ENCODE results near the gene PLEKHH3. TPM values are rescaled to one million over a fixed set of nuclear protein-coding genes. Genes with fewer than 3 reads are reported as not detected.
"Not testable (repeated sequence)": the region's sequence is repeated elsewhere in the genome, so short reads cannot be mapped to it uniquely, and the experiment has no call there.

Gene PLEKHH3
- total and polyA plus RNA-seq, 10 of the 15 experiments (the other 5 are each of a cell fraction or from before 2014, with no cell fraction given), result 0.31 to 38.0 (median 11.0) TPM

DNA sequence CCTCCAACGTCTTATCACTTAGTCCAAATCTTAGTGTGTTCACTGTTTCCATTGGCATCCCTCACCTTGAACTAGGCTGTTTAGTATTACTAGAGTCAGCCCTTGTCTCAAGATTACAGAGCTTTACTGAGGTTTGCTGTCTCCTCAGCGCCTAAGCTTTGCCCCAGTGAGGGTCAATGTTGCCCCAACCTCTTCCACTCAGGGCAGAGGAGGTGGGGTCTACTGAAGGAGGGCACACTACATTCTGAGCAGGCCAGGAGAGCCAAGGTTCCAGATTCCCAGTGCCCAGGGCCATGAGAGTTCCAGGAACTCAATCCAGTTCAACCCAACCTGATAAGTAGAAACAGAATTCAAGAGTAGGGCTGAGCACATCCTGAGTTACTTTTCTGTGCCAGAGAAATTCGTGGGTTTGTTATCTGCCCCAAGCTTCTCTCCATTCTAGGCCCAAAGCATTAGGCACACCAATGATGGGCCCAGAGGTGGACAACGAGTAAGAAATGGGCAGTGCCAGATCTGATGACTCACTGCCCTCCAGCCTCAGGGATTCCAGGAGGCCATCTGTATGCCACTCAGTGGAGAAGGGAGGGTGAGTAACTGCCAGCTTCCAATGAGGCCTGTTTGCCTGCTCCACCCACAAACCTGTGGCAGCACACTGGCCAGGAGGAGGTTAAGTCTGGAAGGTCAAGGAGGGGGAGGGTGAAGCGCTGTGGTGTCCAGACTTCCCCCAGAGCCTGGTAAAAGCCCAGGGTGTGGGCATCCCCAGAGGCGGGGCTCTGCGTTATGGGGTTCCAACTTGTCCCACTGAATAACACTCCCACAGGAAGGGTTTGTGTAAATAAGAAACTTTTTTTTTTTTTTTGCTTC, 9.5 kb downstream of the PLEKHH3 start:
- Histone ChIP-seq H4K20me1 (ENCODE audit: control insufficient read depth, insufficient read depth) (no peaks in the 10 kb centered on the region), H3K4me2 (ENCODE audit: control insufficient read depth, insufficient read depth) (no peak overlapping the region), H2AFZ (ENCODE audit: control insufficient read depth, low read depth, low read length) (no peak overlapping the region), H3K4me3 (no peak overlapping the region), H3K79me2 (ENCODE audit: control insufficient read depth, insufficient read depth, low read length) (no peaks in the 10 kb centered on the region), H3K9ac (ENCODE audit: control insufficient read depth, insufficient read depth, low read length) (no peak overlapping the region), H3K27ac (ENCODE audit: control insufficient read depth, insufficient read depth) (no peak overlapping the region; the same call in 1 of the 2 replicates), H3K27me3 (replicated peaks in 1 of 2; ENCODE audit: control insufficient read depth in 2 of 2, insufficient read depth in 2 of 2, low read length in 1 of 2) (no peaks in the 10 kb centered on the region), H3K4me1 (ENCODE audit: control insufficient read depth, insufficient read depth, low read length) (peaks cover 3% of the 10 kb centered on the region; the same call in 1 of the 2 replicates), H3K36me3 (ENCODE audit: control insufficient read depth in 2 of 2, insufficient read depth in 2 of 2, low read length in 1 of 2) (peaks cover 22 to 25% of the 10 kb centered on the region in 2 experiments; a peak in 3 of 4 replicates), H3K9me3 (replicated peaks; ENCODE audit: control insufficient read depth, insufficient read depth, low read length) (no peaks in the 10 kb centered on the region)
- CTCF ChIA-PET, result interaction anchor here (0.7 kb wide), 1 partner anchor 10 kb away, joined by 3 read pairs; the partner anchor contains the start of gene PLEKHH3
- no peak for DNase-seq (ENCODE audit: low read depth, low spot score)
- TF ChIP-seq POLR2A (IDR thresholded peaks at IDR 0.05; ENCODE audit: low read depth, low read length) (peak; percentile 13; the same call in 1 of the 2 replicates), EP300 (IDR thresholded peaks at IDR 0.05; ENCODE audit: borderline replicate concordance in 1 of 2, control insufficient read depth in 1 of 2, low read depth in 2 of 2, low read length in 2 of 2) (no peak)
- SMC1A ChIA-PET (ENCODE audit: uncharacterized antibody, unreplicated experiment), result interaction anchor here (1.3 kb wide), 1 partner anchor 81 kb away, joined by 3 read pairs; no protein-coding TSS in a partner anchor
- intact Hi-C loops (cut with micrococcal nuclease; ENCODE audit: unreplicated experiment) (no loop called here), in situ Hi-C loops (cut with MboI) (no loop called here)
- RAD21 ChIA-PET (ENCODE audit: unreplicated experiment), result interaction anchor here (1.0 kb wide), 1 partner anchor 87 kb away, joined by 3 read pairs; no protein-coding TSS in a partner anchor
- BruUV-seq (replicated peaks), result no TSS peak
- no peak for ATAC-seq
- POLR2A ChIA-PET, result interaction anchor here (0.5 to 1.2 kb wide), 5 partner anchors 8 to 173 kb away, joined by 3 to 7 read pairs (median 3); partner anchors contain the start of gene TUBG2
- no peak for FAIRE-seq
- WGBS (ENCODE audit: insufficient coverage, insufficient replicate concordance, low lambda C conversion rate, missing lambda C conversion rate), result 66% methylated on average over 7 of the region's 7 CpGs

- 95% methylated on average over 11 of the region's 16 CpGs for WGBS (ENCODE audit: insufficient coverage, insufficient replicate concordance, low lambda C conversion rate, missing lambda C conversion rate)
- H3K27me3 ChIP-seq (replicated peaks in 1 of 2; ENCODE audit: control insufficient read depth in 2 of 2, insufficient read depth in 2 of 2, low read length in 1 of 2); DNase-seq (ENCODE audit: low read depth, low spot score); H3K79me2 ChIP-seq (ENCODE audit: control insufficient read depth, insufficient read depth, low read length); CTCF ChIA-PET; BruUV-seq (replicated peaks); in situ Hi-C loops (cut with MboI); FAIRE-seq; H2AFZ ChIP-seq (ENCODE audit: control insufficient read depth, low read depth, low read length); RAD21 ChIA-PET (ENCODE audit: unreplicated experiment); H3K4me2 ChIP-seq (ENCODE audit: control insufficient read depth, insufficient read depth); H3K27ac ChIP-seq (ENCODE audit: control insufficient read depth, insufficient read depth); H3K4me3 ChIP-seq; H3K9ac ChIP-seq (ENCODE audit: control insufficient read depth, insufficient read depth, low read length); H3K4me1 ChIP-seq (ENCODE audit: control insufficient read depth, insufficient read depth, low read length); ATAC-seq; H4K20me1 ChIP-seq (ENCODE audit: control insufficient read depth, insufficient read depth); intact Hi-C loops (cut with micrococcal nuclease; ENCODE audit: unreplicated experiment); H3K9me3 ChIP-seq (replicated peaks; ENCODE audit: control insufficient read depth, insufficient read depth, low read length): not testable (repeated sequence)
- SMC1A ChIA-PET (ENCODE audit: uncharacterized antibody, unreplicated experiment), result interaction anchor here (1.3 kb wide), 1 partner anchor 80 kb away, joined by 3 read pairs; no protein-coding TSS in a partner anchor
- POLR2A ChIA-PET, result interaction anchor here (1.1 to 1.2 kb wide), 3 partner anchors 7 to 88 kb away, joined by 3 to 7 read pairs (median 3); partner anchors contain the start of gene TUBG2
- peaks cover 17% of the 10 kb centered on the region in 2 experiments; a peak in 3 of 4 replicates for H3K36me3 ChIP-seq (ENCODE audit: control insufficient read depth in 2 of 2, insufficient read depth in 2 of 2, low read length in 1 of 2)
Observed at GRCh38 chr17:42666126-42666525, 10.7 kb downstream of the PLEKHH3 start.
